Measurements from ENCODE around the gene DCAF12. TPM values are rescaled to one million over a fixed set of nuclear protein-coding genes. Genes with fewer than 3 reads are reported as not detected.
A peak's percentile ranks its signal among the peaks of the same experiment; 100 is the strongest.

DCAF12 gene
- total RNA-seq: 52.6 and 54.1 TPM in 2 replicates
- long read RNA-seq, transcript DCAF12-201 (9 exons, 3,667 nt): major isoform, 53 of 72 reads
- long read RNA-seq, partial matches to known transcripts: 12 of 72 reads
- long read RNA-seq, other reads (novel, unspliced or antisense): 7 of 72 reads

DNA sequence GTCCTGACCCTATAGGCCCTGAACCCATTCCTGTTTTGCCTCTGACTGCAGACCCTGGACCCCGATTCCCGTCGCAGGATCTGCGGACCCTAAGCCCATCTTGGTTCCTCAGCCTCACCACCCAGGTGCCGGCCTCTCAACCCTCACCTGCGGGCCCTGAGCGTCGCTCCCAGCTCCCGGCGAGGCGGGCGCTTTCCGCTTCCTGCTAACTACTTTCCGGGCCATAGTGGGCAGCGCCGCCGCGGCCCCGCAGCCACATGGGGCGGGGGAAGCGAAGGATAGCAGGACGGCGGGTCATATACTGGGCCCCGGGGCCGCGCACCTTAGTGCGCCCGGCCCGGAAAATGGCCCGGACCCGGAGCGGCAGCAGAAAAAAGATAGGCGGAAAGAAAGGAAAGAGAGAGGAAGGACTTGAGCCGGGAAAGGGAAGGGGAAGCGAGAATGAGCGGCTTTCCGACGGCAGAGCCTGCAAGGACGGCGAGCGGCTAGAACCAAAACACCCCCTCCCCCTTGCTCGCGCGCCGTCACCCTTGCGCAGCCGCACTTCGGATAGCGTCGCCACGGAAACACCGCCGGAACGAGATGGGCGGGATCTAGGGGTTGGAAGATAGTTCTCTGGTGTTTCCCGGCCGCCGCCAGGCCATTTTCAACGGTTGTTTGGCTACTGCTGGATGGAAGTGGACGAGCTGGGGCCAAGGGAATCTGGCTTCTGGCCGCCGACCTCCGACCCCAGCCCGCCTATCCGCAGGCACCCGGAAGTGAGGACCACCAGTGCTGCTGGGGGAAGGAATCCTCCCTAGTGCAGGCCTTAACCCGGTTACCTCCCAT lies at the start of gene DCAF12:
Gene DCAF12, minus strand, starts transcription at position 492 of the 828 bp plus-strand sequence. Its CDS starts 267 bp downstream, at position 225.
- peaks cover 11% of the 10 kb centered on the region for H3K36me3 Mint-ChIP-seq (ENCODE audit: low read depth)
- no peak for TF ChIP-seq CTCF (conservative IDR thresholded peaks at IDR 0.05)

DNA sequence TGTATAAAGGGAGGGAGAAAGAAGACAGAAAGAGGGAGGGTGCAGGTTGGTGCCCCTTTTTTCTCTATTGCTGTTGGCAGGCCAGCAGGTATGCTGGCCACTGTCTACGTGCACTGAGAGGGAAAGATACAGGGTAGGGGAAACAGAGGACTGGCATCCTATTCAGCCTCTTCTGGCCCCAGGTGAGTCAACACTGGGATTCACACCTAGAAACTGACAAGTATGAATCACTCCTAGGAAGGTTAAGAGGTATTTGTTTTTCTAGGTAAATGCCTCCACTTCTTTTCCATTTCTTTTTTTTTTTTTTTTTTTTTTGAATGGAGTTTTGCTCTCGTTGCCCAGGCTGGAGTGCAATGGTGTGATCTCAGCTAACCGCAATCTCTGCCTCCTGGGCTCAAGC lies 49.6 kb upstream of the DCAF12 start:
- H3K4me1 Mint-ChIP-seq: peaks cover 22% of the 10 kb centered on the region
- H3K27me3 Mint-ChIP-seq (ENCODE audit: low read depth): no peaks in the 10 kb centered on the region
- H3K36me3 Mint-ChIP-seq (ENCODE audit: low read depth): peaks cover 7% of the 10 kb centered on the region
- H3K4me3 Mint-ChIP-seq: peak overlapping the region; percentile 50
- H3K9me3 Mint-ChIP-seq: peaks cover 2% of the 10 kb centered on the region
- no peak for DNase-seq (ENCODE audit: low read depth, low spot score)
- no peak for TF ChIP-seq CTCF (conservative IDR thresholded peaks at IDR 0.05)
- no peak overlapping the region for H3K27ac Mint-ChIP-seq (ENCODE audit: unreplicated experiment)

More for the DNA sequence above, at the start of gene DCAF12:
- H3K4me1 Mint-ChIP-seq: peaks cover 47% of the 10 kb centered on the region
- H3K9me3 Mint-ChIP-seq: no peaks in the 10 kb centered on the region
- peak within 1 kb of the TSS; percentile 96 for H3K27ac Mint-ChIP-seq (ENCODE audit: unreplicated experiment)
- H3K27me3 Mint-ChIP-seq (ENCODE audit: low read depth): no peaks in the 10 kb centered on the region
- DNase-seq (ENCODE audit: low read depth, low spot score): peak; percentile 87
- H3K4me3 Mint-ChIP-seq: peak within 1 kb of the TSS; percentile 99

- TF ChIP-seq CTCF (conservative IDR thresholded peaks at IDR 0.05): no peak
- H3K36me3 Mint-ChIP-seq (ENCODE audit: low read depth): no peaks in the 10 kb centered on the region
- no peaks in the 10 kb centered on the region for H3K9me3 Mint-ChIP-seq
- DNase-seq (ENCODE audit: low read depth, low spot score): no peak
- H3K27ac Mint-ChIP-seq (ENCODE audit: unreplicated experiment): no peak overlapping the region
- no peaks in the 10 kb centered on the region for H3K4me1 Mint-ChIP-seq
- no peaks in the 10 kb centered on the region for H3K27me3 Mint-ChIP-seq (ENCODE audit: low read depth)
- no peak overlapping the region for H3K4me3 Mint-ChIP-seq
Measured at GRCh38 chr9:34171753-34172535, 45.4 kb upstream of the DCAF12 start.

DNA sequence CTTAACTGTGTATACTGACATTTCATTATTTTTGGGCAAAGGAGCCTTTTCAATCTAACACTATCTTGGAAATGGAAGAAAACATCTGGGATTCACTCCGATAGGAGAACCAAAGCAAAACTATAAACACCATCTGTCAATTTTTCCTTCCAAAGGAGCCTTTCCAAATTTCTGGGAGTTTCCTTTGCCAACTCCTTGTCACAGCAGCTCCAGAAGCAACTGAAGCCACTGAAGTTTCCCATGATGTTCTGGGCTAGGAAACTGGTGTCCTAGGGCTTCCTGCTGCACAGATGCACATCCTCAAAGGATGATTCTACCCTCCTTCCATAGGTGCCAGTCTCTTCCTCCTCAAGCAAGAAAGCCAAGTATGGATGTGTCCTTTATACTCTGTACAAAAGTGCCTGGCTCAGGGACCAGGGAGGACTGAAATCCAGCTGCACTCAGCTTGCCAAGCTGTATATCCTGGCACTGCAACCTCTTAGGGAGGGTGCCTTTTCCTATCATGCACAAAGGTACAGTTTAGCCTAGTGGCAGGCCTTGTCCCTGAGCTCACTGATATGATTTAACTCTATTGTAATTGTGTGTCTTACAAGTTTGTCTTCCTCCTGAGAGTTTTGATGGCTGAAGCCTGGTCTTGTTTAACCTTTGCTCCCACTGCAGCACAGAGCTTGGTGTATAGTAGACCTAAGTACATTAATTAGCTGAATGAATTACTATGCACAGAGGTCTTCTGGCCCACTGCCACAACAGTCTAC lies 43.9 kb upstream of the DCAF12 start:
- H3K4me1 Mint-ChIP-seq: no peaks in the 10 kb centered on the region
- no peak for DNase-seq (ENCODE audit: low read depth, low spot score)
- H3K36me3 Mint-ChIP-seq (ENCODE audit: low read depth): no peaks in the 10 kb centered on the region
- no peak for TF ChIP-seq CTCF (conservative IDR thresholded peaks at IDR 0.05)
- H3K27me3 Mint-ChIP-seq (ENCODE audit: low read depth): no peaks in the 10 kb centered on the region
- H3K4me3 Mint-ChIP-seq: no peak overlapping the region
- H3K27ac Mint-ChIP-seq (ENCODE audit: unreplicated experiment): no peak overlapping the region
- H3K9me3 Mint-ChIP-seq: no peaks in the 10 kb centered on the region

DNA sequence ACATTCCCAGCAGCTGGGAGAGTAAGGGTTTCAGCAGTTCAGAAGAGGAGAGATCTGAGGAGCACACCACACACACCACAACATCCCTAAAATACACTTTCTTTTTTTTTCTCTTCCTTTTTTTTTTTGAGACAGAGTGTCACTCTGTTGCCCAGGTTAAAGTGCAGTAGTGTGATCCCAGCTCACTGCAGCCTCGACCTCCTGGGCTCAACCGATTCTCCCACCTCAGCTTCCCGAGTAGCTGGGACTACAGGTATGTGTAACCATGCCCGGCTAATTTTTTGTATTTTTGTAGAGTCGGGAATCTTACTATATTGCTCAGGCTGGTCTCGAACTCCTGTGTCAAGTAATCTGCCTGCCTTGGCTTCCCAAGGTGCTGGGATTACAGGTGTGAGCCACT lies 42.6 kb upstream of the DCAF12 start:
- no peak for DNase-seq (ENCODE audit: low read depth, low spot score)
- Mint-ChIP-seq H3K27me3 (ENCODE audit: low read depth) (no peaks in the 10 kb centered on the region), H3K4me1 (no peaks in the 10 kb centered on the region), H3K4me3 (no peak overlapping the region), H3K9me3 (no peaks in the 10 kb centered on the region), H3K36me3 (ENCODE audit: low read depth) (no peaks in the 10 kb centered on the region), H3K27ac (ENCODE audit: unreplicated experiment) (no peak overlapping the region)
- no peak for TF ChIP-seq CTCF (conservative IDR thresholded peaks at IDR 0.05)

All from neural crest cell (in vitro differentiated cells).